EH (cell line): ENCODE results near the gene PPP1R3C.

Experiments
- DNase-seq: peaks from one replicate; pipeline ENCODE4 v3.0.0-alpha.2; 2015; ENCODE audit warnings: low read depth

The PPP1R3C gene

DNA sequence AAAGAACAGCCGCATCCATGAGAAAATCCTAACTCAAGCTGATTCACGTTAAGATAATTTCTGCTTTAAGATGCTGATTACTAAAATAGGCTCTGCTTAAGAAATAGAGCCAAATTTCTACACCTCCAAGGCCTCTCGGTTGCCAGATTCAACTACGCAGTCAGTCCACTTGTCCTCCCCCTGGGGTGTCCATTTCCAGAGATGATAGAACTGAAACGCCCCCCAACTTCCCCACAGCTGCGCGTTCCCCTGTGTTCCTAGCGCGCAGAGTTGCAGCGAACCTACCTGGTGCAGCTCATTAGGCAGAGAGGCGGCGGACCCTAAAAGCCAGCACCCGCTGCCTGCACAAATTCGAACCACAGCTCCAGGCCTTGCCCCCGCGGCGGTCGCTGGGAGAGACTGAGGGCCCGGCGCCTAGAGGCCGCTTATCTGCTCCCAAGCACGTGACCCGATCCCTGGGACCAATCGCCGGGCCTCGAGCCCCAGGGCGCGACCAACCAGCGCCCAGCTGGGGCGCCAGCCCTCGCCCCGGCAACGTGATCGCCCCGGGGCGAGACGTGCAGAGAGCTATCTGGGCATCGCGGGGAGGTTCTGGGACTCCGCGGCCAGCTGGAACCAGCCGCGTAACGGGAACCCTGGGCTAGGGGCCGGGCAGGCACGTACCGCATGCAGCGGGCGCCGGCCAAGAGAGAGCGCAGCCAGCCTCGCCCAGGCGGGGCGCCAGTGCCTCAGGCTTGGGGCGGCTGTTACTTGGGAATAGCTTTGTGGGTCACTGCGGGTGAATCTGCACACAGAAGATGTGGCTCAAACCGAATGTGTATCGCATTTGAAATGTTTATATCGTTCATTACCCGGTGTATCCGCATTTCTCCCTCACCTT is at the start of gene PPP1R3C:
Gene PPP1R3C (minus strand): TSS at position 401 of the 880 bp plus-strand sequence. CDS start 102 bp downstream, at position 299.
- peak; percentile 96 for DNase-seq

DNA sequence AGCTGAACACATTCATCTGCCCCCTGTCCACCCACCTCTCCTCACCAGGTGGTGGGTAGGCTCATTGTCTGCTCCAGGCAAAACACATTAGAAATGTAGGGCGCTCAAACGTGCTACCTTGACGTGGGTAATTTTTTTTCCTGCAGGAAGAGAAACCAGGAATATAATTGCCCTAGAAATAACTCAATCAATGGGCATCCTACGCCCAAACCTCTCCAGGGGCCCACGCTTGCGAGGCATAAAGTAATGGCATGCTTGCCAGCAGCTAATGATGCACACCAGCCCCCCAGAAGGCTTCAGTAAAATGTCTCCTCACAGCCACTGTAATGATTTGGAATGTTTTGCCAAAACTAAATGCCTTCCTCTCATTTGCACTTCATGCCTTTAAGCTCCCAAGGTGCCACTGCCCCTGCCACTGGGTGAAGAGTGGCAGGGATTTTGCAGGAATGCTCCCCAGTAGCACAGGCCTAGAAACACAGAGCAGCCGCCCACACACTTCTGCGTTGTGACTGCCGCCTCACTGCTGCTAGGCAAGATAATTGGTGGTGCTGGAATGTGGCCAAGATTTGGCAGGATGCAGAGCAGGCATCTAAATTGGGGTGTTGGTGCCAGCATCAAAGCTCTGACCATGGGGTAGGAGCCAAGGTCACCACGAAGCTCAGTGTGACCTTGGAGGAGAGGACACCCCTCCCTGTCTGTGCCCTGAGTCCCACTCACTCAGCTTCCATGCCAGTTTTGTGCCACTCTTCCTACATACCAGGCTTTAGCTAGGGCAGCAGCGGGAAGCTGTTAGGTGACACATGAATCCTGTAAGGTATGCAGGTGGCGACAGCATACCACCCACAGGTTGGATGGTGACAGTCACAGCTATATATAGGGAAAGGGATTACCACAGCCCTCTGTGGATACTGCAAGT is 48.7 kb upstream of the PPP1R3C start:
- peak; percentile 37 for DNase-seq

DNA sequence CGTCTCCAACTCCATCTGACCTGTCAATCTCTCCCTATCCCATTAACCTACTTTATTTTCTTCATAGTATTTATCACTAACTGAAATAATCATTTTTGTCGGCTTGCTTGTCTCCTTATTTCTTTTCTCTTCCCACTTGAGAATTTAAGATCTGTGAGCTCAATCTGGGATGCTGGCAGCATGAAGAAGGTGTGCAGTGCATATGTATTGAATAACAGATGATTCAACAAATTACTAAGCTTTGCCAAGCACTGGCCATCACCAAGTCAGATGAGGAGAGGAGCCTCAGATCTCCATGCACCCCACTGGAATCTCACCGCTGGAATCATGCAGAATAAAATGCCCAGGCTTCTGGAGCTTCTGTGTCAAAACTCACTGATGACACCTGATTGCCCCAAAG is 47.6 kb upstream of the PPP1R3C start:
- DNase-seq: no peak

DNA sequence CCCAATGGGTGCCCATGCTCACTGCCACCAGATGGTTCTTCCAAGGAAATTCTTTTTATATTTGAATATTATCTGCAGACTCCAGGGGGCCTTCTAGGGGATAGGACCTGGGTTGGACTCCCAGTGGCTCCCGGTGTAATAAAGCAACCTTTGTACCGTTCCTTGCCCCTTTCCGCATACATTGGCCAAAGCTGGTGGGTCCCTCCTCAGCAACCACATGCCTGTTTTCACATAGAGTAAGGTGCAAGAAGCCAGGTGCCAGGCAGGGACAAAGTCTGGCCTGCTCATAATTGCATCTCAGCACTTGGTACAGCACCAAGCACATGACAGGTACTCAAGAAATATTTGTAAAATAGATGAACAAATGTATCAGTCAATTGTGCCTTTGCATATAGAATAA is 46.4 kb upstream of the PPP1R3C start:
- no peak for DNase-seq

DNA sequence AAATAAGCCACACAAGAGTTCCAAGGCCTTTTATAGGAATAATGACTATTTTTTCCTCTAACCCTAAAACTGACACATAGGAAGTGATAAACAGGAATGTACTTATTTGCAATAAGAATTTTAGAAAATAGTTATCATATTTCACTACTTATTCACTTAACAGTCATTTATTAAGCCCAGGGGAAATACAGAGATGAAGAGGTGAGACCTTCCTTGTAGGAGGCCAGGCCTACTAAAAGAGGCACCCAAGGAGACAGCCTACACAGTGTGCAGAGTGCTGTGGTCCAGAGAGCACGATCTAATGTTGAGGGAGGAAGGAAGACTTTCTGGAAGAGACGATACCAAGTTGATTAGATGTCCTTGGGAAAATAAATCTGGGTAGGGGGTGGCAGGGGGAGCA is 45.0 kb upstream of the PPP1R3C start:
- peak; percentile 51 for DNase-seq

DNA sequence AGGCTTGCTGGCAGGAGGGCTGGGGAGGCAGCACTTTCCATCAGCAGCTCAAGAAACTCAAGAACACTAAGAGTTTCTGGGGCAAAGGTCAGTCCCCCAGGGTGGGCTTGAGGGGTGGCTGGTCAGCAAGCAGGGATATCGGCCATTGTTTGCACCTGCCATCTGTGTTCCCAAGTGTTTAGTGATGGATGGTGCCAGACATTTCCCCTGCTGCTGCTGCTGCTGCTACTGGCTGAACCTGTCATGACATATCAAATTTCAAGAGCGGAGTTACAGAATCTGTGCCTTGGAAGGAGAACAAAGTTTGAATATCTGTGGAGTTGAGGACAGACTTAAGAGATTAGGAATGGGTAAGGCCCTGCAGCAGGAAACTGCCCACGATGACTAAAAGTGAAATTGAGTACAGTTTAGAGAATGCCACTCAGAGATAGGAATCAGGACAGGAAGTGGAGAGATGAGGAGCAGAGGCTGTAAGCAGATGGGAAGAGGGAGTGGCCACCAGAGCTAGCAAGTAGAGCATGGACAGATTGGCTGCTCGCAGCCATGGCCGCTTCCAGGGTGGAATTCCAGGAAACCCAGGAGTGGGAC is 39.2 kb upstream of the PPP1R3C start:
- peak; percentile 93 for DNase-seq

DNA sequence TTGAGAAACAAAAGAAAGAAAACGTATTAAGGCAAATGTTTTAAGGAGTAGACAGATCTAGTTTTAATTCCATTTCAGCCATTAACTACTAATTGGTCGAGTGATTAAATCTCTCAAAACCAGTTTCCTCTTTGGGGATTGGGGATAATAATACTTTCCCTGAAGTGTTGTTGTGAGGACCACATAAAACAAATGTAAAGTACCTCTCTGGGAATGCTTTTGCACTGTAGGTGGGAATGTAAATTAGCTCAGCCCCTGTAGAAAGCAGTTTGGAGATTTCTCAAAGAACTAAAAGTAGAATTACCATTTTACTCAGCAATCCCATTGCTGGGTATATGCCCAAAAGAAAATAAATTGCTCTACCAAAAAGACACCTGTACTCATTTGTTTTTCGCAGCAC is 36.0 kb upstream of the PPP1R3C start:
- no peak for DNase-seq

DNA sequence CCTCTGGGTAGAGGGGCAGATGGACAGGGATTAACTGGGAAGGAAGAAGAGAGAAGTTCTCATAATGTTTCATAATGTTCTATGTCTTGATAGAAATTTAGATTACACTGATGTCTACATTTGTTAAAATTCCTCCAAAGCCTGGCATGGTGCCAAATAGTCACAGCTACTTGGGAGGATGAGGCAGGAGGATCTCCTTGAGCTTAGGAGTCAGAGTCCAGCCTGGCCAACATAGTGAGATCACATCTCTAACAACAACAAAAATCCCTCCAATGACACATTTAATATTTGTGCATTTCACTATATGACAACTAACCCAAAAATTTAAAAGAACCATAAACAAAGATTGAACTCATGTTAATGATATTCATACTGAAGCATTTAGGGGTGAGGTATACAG is 33.0 kb upstream of the PPP1R3C start:
- peak; percentile 82 for DNase-seq

DNA sequence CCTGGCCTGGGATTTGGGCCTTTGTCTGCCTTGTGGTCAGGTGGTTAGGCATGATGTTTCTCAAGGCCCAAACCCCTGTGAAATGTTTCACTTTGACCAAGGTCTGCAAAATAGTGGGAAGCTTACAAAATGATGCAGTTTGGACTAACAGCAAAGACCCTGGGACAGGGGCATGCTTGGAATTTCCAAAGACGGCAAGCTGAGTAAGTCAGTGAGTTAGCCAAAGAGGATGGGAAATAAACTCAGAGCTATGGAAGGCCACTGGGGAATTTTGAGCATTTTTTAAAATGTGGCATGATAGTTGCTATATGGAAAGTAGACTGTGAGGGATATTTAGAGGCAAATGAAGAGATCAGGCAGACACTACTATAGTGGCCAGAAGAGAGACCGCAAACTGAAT is 31.6 kb upstream of the PPP1R3C start:
- DNase-seq: peak; percentile 34

DNA sequence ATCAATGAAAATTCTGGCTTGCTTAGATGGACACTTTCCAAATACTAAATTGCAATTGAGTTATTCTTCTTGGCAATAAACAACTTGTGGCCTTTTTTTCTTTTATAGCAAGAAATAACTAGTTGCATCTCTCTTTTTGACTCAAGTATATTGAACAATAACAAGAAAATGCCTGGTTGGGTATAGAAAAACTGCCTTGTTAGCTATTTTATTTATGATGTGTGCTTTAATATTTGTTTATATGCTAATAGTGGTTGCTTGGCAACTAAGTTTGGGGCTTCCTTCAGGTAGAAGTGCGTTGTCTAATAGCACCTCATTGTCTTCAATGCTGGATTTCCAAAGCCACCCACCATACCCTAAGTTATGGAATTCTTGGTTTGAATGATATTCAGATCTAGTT is 30.1 kb upstream of the PPP1R3C start:
- DNase-seq: no peak

DNA sequence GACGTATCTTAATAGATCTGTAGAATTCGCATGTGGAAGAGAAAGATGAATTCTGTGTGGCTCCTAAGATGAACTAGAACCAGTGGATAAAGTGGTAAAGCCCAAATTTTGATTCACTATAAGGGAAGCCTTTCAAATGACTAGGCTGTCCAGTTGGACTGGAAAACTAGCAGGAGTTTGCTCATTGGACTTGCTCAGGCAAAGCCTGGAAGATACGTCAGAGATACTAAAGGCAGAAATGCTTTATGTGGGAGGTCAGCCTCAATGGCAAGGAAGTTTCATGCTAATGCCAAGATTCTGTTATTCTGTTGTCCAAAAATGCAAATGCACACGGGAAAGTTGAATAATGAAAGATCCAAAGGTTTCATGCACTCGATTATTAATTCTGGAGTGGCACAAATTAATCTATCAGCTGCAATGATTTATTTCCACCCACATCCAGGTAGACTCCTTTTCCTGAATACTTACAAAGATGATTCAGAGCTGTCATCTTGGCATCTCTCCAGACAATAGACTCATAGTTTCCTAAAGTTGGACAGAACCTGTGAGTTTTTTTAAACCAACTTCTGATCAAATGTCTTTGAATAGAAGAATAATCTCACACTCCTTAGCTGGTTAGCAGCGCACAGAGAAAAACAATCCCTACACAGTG is 20.5 kb upstream of the PPP1R3C start:
- peak; percentile 63 for DNase-seq

DNA sequence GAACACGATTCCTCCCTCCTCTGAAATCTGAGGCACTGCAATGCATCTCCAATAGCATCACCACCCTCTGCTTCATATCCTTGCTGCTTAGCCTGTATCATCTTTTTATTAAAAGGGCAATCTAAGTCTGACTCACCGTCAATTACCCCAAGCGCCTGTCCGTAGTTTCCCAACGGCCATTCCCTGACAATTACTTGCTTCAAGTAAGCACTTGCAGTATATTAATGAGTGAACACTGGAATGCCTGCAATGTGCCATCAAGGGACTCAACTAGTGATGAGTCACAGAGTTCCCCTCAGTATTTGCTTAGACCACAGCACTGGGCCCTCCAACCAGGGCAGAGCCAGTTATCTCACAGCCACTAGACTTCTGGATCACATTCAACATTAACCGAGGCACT is 19.5 kb upstream of the PPP1R3C start:
- peak; percentile 100 for DNase-seq

DNA sequence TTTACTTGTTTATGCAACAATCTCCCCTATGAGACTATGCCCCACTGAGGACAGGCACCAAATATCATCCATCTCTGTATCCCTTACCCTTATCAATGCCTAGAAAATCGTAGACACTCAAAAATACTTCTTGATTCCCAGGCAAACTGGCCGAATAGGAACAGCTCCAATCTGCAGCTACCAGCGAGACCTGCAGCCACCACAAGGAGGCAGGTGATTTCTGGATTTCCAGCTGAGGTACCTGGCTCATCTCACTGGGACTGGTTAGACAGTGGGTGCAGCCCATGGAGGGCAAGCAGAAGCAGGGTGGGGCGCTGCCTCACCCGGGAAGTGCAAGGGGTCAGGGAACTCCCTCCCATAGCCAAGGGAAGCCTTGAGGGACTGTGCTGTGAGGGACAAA is 10.8 kb upstream of the PPP1R3C start:
- no peak for DNase-seq

DNA sequence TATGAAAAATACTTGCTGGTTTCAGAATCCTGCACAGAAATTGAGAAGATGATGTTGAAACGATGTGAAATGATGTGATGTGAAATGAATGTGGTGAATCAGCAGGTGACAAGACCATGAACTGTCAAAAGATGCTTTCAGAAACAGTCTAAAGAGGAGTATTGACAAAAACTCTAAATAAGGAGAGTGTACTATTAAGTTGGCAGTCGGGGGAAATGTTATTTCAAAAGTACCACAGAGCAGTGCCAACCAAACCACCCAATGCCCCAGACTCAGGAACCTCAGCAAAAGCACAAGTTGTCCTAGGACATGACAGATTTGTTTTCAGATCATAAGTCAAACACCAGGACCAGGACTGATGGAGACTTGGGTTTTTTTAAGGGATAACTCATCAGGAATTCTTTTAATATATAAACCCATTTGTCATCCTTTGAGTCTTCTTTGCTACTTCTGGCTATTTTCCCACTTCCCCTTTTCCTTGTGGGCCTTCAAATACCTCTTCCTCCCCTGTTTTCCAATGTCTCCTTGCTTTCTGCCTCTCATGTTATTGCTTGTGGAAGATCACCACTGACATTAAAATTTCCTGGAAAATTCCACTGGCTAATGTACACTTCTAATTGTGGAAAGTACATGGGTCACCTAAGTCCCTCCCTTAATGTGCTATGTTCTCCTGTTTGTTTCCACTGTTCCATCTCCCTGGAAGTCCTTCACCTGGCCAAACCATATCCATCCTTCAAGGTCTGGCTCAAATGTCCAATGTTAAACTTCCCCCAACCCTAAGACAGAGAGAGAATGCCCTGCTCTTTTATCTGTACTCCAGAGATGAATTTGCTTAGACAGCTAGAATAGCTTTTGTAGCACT is 10.2 kb upstream of the PPP1R3C start:
- DNase-seq: peak; percentile 72

DNA sequence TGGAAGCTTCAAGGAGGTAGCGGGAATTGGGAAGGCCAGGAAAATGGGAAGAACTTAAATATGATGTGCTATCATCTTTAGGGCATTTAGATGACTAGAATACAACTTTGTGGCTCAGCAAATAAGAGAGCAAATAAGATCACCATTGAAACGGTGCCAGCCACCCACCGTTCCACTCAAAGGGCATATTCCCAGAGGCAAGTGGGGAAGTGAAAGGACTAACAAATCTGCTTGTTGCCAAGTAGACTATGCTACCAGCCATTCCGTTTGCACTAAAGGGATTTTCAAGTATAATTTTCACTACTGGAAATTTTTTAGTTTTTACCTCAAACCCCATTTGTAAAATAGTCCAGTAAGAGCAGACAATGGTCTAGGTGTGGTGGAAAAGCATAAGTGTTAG is 4.0 kb upstream of the PPP1R3C start:
- DNase-seq: no peak

DNA sequence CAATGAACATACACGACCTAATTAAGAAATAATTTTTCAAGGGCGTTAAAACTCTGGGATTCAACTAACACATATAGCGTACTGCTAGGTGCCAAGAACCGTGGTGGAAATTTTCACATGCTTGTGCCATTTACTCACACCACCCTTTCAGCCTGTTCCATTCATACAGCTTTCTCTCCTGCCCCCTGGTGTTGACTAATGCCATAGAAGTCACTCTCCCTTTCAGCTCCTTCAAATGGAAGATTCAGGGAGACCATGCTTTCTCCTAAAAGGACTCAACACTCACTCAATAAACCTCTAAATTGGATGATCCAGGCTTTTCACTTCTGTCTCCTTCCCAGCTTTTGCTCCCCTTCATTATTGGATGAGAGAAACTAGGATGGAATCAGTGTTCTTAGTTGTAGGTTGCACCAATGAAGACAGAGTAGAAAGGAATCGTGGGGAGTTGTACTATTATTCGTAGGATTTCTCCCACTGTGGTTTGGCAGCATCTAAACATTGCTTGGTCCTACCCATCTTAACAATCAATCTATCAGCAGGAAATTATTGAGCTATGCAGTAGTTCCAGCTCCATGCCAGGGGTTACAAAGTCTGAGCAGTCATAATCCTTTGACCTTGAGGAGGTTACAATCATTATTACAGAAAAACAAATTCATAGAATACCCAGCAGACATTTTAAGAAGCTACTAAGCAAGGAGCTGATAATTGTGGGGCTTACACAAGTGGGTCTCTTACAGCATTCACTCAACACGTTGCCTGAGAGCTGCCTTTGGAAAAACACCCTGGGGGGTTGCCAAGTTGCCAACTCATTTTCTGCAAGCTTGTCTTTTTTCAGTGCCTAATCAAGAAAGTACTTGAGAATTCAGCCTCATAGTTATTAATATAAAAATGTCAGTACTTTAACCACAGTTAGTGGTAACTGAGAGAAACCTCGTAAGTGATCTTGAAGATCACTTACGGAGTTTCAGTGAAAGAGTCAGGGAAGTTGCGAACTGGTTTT is 2.8 kb upstream of the PPP1R3C start:
- DNase-seq: peak; percentile 83

DNA sequence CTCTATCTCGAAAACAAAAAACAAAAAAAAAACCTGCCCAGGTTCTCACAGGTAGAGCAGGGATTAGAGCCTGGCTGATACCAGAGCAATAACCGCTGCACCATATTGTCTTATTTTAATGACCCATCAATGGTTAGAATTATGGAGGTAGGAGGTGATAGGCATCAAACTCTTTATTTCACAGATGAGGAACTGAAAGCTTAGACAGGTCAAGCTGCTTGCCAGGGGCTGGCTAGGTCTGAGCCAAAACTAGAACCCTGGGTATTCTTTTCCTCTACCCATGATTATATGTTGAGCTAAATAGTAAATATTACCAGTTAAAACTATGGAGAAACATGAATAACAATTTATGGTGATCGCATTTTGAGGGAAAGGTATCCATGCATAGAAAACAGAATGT is 2.0 kb upstream of the PPP1R3C start:
- no peak for DNase-seq

DNA sequence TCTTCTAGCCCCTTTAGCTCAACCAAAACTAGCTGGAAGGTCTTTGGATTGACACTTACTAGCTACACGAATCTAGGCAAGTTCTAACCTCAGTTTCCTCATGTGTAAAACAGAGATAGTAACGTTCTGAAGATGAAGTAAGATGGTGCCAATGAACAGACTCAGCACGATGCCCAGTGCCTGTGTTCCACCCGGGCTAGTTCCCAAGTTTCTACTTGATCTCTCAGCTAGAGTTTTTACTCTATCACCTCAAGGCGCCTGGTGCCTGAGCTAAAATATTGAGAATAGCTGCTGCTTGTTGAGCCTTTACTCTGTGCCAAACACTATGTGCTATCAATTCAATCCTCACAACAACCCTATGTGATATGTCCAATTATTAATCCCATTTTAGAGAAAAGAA is 1.4 kb upstream of the PPP1R3C start:
- no peak for DNase-seq

DNA sequence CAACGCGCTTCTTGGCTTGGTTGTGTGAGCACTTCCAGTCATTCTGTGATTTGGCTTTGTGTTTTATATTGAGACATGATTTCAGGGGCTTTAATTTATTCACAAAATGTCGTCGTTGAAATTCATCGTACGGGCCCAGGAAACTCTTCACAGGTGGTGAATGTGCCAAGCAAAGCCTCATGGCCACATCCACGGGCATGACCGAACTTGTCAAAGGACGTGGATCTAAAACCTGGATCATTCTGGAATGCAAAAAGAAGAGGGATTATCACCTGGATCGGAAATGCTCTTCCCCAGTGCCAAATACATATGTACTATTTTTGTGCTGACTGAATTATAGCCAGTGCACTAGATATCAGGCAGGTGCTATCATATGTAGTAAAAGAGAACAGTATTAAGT is 2.2 kb downstream of the PPP1R3C start:
- DNase-seq: no peak
